Measurements from ENCODE around the gene NT5DC3. TPM values are rescaled to one million over a fixed set of nuclear protein-coding genes. Genes with fewer than 3 reads are reported as not detected.

The NT5DC3 gene
- total RNA-seq, 2 donors from 2014 or later: 24.2 to 28.3 TPM

DNA sequence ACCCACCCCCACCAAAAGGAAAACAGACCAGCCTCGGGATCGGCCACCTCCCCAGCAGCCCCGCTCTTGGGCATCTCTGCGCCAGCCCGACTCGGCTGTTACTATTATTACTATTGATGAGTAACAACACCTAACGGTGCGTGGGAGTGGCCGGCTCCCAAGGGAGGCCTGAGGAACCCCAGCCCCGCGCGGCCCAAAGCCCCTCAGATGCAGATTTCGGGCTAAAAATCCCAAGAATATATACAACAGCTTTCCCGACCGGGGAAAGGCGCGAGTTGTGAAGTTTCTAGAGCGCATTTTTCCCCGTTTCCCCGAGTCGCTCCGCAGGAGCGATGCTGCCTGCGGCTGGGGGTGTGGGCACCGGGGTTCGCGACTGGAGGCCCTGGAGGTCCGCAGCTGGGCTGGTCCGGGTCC is 565 bp downstream of the NT5DC3 start:
- TF ChIP-seq, protein P1, sequence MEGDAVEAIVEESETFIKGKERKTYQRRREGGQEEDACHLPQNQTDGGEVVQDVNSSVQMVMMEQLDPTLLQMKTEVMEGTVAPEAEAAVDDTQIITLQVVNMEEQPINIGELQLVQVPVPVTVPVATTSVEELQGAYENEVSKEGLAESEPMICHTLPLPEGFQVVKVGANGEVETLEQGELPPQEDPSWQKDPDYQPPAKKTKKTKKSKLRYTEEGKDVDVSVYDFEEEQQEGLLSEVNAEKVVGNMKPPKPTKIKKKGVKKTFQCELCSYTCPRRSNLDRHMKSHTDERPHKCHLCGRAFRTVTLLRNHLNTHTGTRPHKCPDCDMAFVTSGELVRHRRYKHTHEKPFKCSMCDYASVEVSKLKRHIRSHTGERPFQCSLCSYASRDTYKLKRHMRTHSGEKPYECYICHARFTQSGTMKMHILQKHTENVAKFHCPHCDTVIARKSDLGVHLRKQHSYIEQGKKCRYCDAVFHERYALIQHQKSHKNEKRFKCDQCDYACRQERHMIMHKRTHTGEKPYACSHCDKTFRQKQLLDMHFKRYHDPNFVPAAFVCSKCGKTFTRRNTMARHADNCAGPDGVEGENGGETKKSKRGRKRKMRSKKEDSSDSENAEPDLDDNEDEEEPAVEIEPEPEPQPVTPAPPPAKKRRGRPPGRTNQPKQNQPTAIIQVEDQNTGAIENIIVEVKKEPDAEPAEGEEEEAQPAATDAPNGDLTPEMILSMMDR (conservative IDR thresholded peaks at IDR 0.05): no peak
- Histone ChIP-seq H3K9ac (ENCODE audit: extremely low read depth, low read length, poor library complexity, severe bottlenecking) (peak overlapping the region; percentile 68), H3K9me3 (ENCODE audit: control insufficient read depth, low read length) (peaks cover 5% of the 10 kb centered on the region), H3K4me1 (ENCODE audit: control insufficient read depth, insufficient read depth, low read length) (no peaks in the 10 kb centered on the region), H3K27me3 (ENCODE audit: control insufficient read depth, insufficient read depth, low read length, poor library complexity, severe bottlenecking) (no peaks in the 10 kb centered on the region), H3K4me3 (ENCODE audit: low read length) (peak overlapping the region; percentile 95), H3K36me3 (ENCODE audit: control insufficient read depth, insufficient read depth, low read length) (peaks cover 11% of the 10 kb centered on the region), H3K27ac (ENCODE audit: low read depth, low read length) (no peak overlapping the region)
- no peak for DNase-seq
- Mint-ChIP-seq H3K9me3 (no peaks in the 10 kb centered on the region), H3K4me1 (peaks cover 18% of the 10 kb centered on the region), H3K4me3 (peak overlapping the region; percentile 85), H3K36me3 (ENCODE audit: low read depth) (peaks cover 29% of the 10 kb centered on the region), H3K27ac (no peak overlapping the region), H3K27me3 (ENCODE audit: insufficient read depth) (peaks cover 3% of the 10 kb centered on the region)
- 0 to 1% methylated on average over 14 to 29 of the region's 29 CpGs for WGBS, 2 experiments (ENCODE audit: insufficient coverage in 1 of 2, insufficient read length in 1 of 2)

DNA sequence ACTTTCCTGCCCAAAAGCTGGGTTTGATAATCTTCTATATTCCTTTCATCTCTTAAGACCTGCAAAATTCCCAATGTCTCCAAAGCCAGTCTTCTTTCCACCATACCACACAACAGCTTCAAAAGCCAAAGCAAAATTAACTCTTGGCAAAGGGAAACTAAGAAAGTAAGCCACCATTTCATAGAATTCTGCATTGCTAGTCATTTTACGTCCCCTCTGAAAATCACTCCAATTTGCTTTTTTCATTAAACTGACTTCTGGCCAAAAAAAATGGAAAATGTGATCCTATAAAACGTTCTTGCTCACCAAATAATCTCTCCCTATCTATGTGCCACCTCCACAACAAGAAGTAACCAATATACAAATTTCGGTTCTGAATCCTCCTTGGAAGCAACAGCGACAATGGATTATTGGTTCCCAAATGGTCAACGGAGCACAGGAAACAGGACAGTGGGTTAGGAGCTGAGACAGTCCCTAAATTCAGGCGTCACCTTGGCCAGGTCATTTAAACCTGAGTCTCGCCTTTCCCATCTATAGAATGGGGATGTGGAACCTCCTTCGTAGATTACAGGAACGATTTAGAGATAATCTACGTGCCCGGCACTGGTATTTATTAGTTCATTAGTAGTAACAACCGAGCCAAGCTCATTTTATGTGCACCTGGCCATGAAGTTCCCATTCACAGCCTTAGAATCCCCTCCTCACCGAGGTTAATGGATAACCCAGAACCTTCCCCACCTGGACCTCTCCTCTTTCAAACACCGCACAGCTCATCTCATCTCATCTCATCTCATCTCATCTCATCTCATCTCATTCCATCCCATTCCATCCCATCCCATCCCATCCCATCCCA is 1.2 kb downstream of the NT5DC3 start:
- Histone ChIP-seq H3K27ac (ENCODE audit: low read depth, low read length) (no peak overlapping the region), H3K9me3 (ENCODE audit: control insufficient read depth, low read length) (peaks cover 5% of the 10 kb centered on the region), H3K4me1 (ENCODE audit: control insufficient read depth, insufficient read depth, low read length) (no peaks in the 10 kb centered on the region), H3K36me3 (ENCODE audit: control insufficient read depth, insufficient read depth, low read length) (peaks cover 12% of the 10 kb centered on the region), H3K9ac (ENCODE audit: extremely low read depth, low read length, poor library complexity, severe bottlenecking) (peak overlapping the region; percentile 68), H3K27me3 (ENCODE audit: control insufficient read depth, insufficient read depth, low read length, poor library complexity, severe bottlenecking) (no peaks in the 10 kb centered on the region), H3K4me3 (ENCODE audit: low read length) (peak overlapping the region; percentile 95)
- Mint-ChIP-seq H3K4me3 (peak overlapping the region; percentile 85), H3K27ac (no peak overlapping the region), H3K36me3 (ENCODE audit: low read depth) (peaks cover 34% of the 10 kb centered on the region), H3K9me3 (no peaks in the 10 kb centered on the region), H3K27me3 (ENCODE audit: insufficient read depth) (peaks cover 3% of the 10 kb centered on the region), H3K4me1 (peaks cover 22% of the 10 kb centered on the region)
- TF ChIP-seq, protein P1 (conservative IDR thresholded peaks at IDR 0.05): no peak
- no peak for DNase-seq
- WGBS, 2 experiments (ENCODE audit: insufficient coverage in 1 of 2, insufficient read length in 1 of 2): 65 to 76% methylated on average over 12 to 14 of the region's 14 CpGs

DNA sequence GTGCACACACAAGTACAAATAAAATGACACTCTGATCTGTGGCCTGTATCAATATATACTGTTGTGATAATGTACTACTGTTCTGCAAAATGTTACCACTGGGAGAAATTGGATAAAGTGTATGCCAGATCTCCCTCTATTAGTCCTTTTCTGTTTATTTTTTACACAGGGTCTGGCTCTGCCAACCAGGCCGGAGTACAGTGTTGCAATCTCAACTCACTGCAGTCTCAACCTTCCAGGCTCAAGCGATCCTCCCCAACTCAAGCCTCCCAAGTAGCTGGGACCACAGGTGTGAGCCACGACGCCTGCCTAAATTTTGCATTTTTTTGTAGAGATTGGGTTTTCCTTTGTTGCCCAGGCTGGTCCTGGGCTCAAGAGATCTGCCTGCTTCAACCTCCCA is 1.9 kb downstream of the NT5DC3 start:
- H3K27me3 Mint-ChIP-seq (ENCODE audit: insufficient read depth): peaks cover 3% of the 10 kb centered on the region
- Histone ChIP-seq H3K9me3 (ENCODE audit: control insufficient read depth, low read length) (peaks cover 5% of the 10 kb centered on the region), H3K27ac (ENCODE audit: low read depth, low read length) (no peak overlapping the region), H3K36me3 (ENCODE audit: control insufficient read depth, insufficient read depth, low read length) (peaks cover 12% of the 10 kb centered on the region), H3K9ac (ENCODE audit: extremely low read depth, low read length, poor library complexity, severe bottlenecking) (peak overlapping the region; percentile 12), H3K27me3 (ENCODE audit: control insufficient read depth, insufficient read depth, low read length, poor library complexity, severe bottlenecking) (no peaks in the 10 kb centered on the region), H3K4me1 (ENCODE audit: control insufficient read depth, insufficient read depth, low read length) (no peaks in the 10 kb centered on the region), H3K4me3 (ENCODE audit: low read length) (peak overlapping the region; percentile 95)
- H3K4me3 Mint-ChIP-seq: peak overlapping the region; percentile 85
- WGBS, 2 experiments (ENCODE audit: insufficient coverage in 1 of 2, insufficient read length in 1 of 2): 86 to 91% methylated on average over 4 of the region's 4 CpGs
- H3K27ac Mint-ChIP-seq: no peak overlapping the region
- DNase-seq: no peak
- peaks cover 27% of the 10 kb centered on the region for H3K4me1 Mint-ChIP-seq
- H3K36me3 Mint-ChIP-seq (ENCODE audit: low read depth): peaks cover 34% of the 10 kb centered on the region
- H3K9me3 Mint-ChIP-seq: no peaks in the 10 kb centered on the region
- TF ChIP-seq, protein P1 (conservative IDR thresholded peaks at IDR 0.05): no peak

Measured in endodermal cell (in vitro differentiated cells).